MM.1S (cell line): Measurements from ENCODE around the gene DNAJC27.
A peak's percentile ranks its signal among the peaks of the same experiment; 100 is the strongest.

ENCODE experiments used
- DNase-seq: peaks from one replicate; pipeline ENCODE4 v3.0.0-alpha.2; 2015
- H2AFZ ChIP-seq: fragments of 300-600 bp; sonication (generic); 2 replicates; pipeline ENCODE4 v1.6.0; 2016; ENCODE audit warnings: antibody characterized with exemption, low read length
- H3F3A ChIP-seq: fragments of 300-600 bp; sonication (generic); 2 replicates; pipeline ENCODE4 v1.6.1; 2016; ENCODE audit warnings: mild to moderate bottlenecking, antibody characterized with exemption, low read length, moderate library complexity, mixed read lengths; ENCODE audit not compliant: insufficient read depth
- H3K27ac ChIP-seq: fragments of 300-600 bp; sonication (generic); 2 replicates; pipeline ENCODE4 v1.5.1; 2016; ENCODE audit warnings: mild to moderate bottlenecking, low read length
- H3K27me3 ChIP-seq: fragments of 300-600 bp; sonication (generic); replicated peaks from 2 replicates; pipeline ENCODE4 v1.6.0; 2016; ENCODE audit warnings: low read length; ENCODE audit not compliant: insufficient read depth
- H3K36me3 ChIP-seq: fragments of 300-600 bp; sonication (generic); replicated peaks from 2 replicates; pipeline ENCODE4 v1.6.1; 2016; ENCODE audit warnings: mild to moderate bottlenecking, low read length, mixed read lengths; ENCODE audit not compliant: insufficient read depth
- H3K4me1 ChIP-seq: fragments of 300-600 bp; sonication (generic); 2 replicates; pipeline ENCODE4 v1.6.1; 2016; ENCODE audit warnings: low read length, mixed read lengths
- H3K4me2 ChIP-seq: fragments of 300-600 bp; sonication (generic); 2 replicates; pipeline ENCODE4 v1.6.0; 2016; ENCODE audit warnings: low read depth, low read length
- H3K4me3 ChIP-seq: fragments of 300-600 bp; sonication (generic); 2 replicates; pipeline ENCODE4 v1.5.1; 2016; ENCODE audit warnings: low read length, mixed read lengths
- H3K79me2 ChIP-seq: fragments of 300-600 bp; sonication (generic); 2 replicates; pipeline ENCODE4 v1.6.1; 2016; ENCODE audit warnings: mixed run types, low read length, mixed read lengths
- H3K9ac ChIP-seq: fragments of 300-600 bp; sonication (generic); 2 replicates; pipeline ENCODE4 v1.6.1; 2016; ENCODE audit warnings: low read length, mixed read lengths
- H3K9me2 ChIP-seq: fragments of 300-600 bp; sonication (generic); replicated peaks from 2 replicates; pipeline ENCODE4 v1.6.1; 2016; ENCODE audit warnings: mild to moderate bottlenecking, low read length, mixed read lengths; ENCODE audit not compliant: insufficient read depth
- H3K9me3 ChIP-seq: fragments of 300-600 bp; sonication (generic); replicated peaks from 2 replicates; pipeline ENCODE4 v1.6.1; 2016; ENCODE audit warnings: mild to moderate bottlenecking, low read length, mixed read lengths; ENCODE audit not compliant: insufficient read depth
- H4K20me1 ChIP-seq: fragments of 300-600 bp; sonication (generic); 2 replicates; pipeline ENCODE4 v1.6.1; 2016; ENCODE audit warnings: mild to moderate bottlenecking, low read length, moderate library complexity, mixed read lengths; ENCODE audit not compliant: insufficient read depth
- EZH2 ChIP-seq: fragments of 300-600 bp; sonication (generic); optimal IDR thresholded peaks from 2 replicates; pipeline ENCODE3; 2017; ENCODE audit warnings: low read depth, mild to moderate bottlenecking, antibody characterized with exemption, low read length, mixed read lengths
- EZH2phosphoT487 ChIP-seq: fragments of 300-600 bp; sonication (generic); IDR thresholded peaks from 2 replicates; pipeline ENCODE4 v1.6.1; 2018; ENCODE audit warnings: antibody characterized with exemption, low read length
- TF ChIP-seq, protein P1 (sequence below): fragments of 300-600 bp; sonication (generic); IDR thresholded peaks from 2 replicates; pipeline ENCODE4 v1.5.1; 2016; ENCODE audit warnings: antibody characterized with exemption, low read length, mixed read lengths

Gene DNAJC27

GRCh38 chr2:24922556-24922955 is 49.2 kb downstream of the DNAJC27 start:
- Histone ChIP-seq H3K27me3 (no peaks in the 10 kb centered on the region), H3K79me2 (peaks cover 20% of the 10 kb centered on the region), H3K9me2 (no peaks in the 10 kb centered on the region), H3K4me3 (no peak overlapping the region), H3K4me2 (no peak overlapping the region), H3K27ac (no peak overlapping the region), H3F3A (peaks cover 14% of the 10 kb centered on the region), H3K9ac (no peak overlapping the region), H3K9me3 (no peaks in the 10 kb centered on the region), H3K36me3 (no peaks in the 10 kb centered on the region; the same call in 1 of the 2 replicates), H4K20me1 (peaks cover 9% of the 10 kb centered on the region; the same call in 1 of the 2 replicates), H2AFZ (no peak overlapping the region), H3K4me1 (peaks cover 14% of the 10 kb centered on the region)
- DNase-seq = no peak
- TF ChIP-seq EZH2 (no peak), EZH2phosphoT487 (no peak)
- TF ChIP-seq, protein P1, sequence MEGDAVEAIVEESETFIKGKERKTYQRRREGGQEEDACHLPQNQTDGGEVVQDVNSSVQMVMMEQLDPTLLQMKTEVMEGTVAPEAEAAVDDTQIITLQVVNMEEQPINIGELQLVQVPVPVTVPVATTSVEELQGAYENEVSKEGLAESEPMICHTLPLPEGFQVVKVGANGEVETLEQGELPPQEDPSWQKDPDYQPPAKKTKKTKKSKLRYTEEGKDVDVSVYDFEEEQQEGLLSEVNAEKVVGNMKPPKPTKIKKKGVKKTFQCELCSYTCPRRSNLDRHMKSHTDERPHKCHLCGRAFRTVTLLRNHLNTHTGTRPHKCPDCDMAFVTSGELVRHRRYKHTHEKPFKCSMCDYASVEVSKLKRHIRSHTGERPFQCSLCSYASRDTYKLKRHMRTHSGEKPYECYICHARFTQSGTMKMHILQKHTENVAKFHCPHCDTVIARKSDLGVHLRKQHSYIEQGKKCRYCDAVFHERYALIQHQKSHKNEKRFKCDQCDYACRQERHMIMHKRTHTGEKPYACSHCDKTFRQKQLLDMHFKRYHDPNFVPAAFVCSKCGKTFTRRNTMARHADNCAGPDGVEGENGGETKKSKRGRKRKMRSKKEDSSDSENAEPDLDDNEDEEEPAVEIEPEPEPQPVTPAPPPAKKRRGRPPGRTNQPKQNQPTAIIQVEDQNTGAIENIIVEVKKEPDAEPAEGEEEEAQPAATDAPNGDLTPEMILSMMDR = no peak

DNA sequence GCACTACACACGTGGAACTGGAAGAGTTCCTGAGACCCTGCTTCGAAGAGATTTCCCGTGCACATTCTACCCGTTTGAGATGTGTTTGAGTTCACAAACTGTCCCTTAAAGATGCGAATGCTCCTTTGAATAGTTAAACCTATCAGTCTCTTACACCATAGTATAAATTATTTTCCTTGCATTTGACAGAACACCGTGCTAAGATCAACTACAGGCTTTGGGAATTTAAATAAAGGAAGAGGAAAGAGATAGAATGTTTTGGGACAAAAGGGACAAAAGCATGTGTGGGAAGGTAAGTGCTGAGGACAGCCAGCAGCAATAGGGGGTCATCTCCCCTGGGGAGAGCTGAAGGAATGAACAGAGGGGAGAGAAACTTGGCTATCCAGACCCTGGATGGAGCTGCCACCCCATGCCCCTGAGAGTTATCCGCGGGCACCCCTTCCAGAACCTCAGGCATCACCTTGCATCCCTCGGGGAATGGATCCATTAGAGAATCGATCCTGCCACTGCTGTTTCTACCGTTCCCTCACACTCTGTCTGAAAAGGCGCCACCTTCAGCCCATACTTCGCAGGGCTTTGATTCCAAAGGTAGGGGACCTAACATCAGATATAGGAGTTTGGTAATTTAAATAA is 50.8 kb downstream of the DNAJC27 start:
- peak overlapping the region; percentile 56 for H3K9ac ChIP-seq
- H4K20me1 ChIP-seq = peaks cover 14% of the 10 kb centered on the region; the same call in 1 of the 2 replicates
- peak; percentile 58 for DNase-seq
- H3K36me3 ChIP-seq = no peaks in the 10 kb centered on the region; the same call in none of the 2 replicates
- TF ChIP-seq, protein P1 = peak; percentile 65
- no peak for TF ChIP-seq EZH2phosphoT487
- no peaks in the 10 kb centered on the region for H3K9me2 ChIP-seq
- H3K27ac ChIP-seq = peak overlapping the region; percentile 26; the same call in 1 of the 2 replicates
- no peaks in the 10 kb centered on the region for H3K9me3 ChIP-seq
- peak overlapping the region; percentile 68 for H3K4me3 ChIP-seq
- H2AFZ ChIP-seq = peak overlapping the region; percentile 85
- H3F3A ChIP-seq = peaks cover 14% of the 10 kb centered on the region
- H3K27me3 ChIP-seq = no peaks in the 10 kb centered on the region
- peaks cover 16% of the 10 kb centered on the region for H3K4me1 ChIP-seq
- H3K4me2 ChIP-seq = peak overlapping the region; percentile 72
- H3K79me2 ChIP-seq = peaks cover 36% of the 10 kb centered on the region

GRCh38 chr2:24920098-24920808 is 51.5 kb downstream of the DNAJC27 start, which contains the start of gene ADCY3:
Gene ADCY3 (minus strand): TSS chr2:24920237. CDS start chr2:24918987, 1,250 bp downstream.
- peaks cover 16% of the 10 kb centered on the region for H3K4me1 ChIP-seq
- no peak for TF ChIP-seq EZH2
- TF ChIP-seq, protein P1 = no peak
- TF ChIP-seq EZH2phosphoT487 = no peak
- DNase-seq = peak; percentile 91
- no peaks in the 10 kb centered on the region; the same call in none of the 2 replicates for H3K36me3 ChIP-seq
- no peaks in the 10 kb centered on the region for H3K9me2 ChIP-seq
- H3K27ac ChIP-seq = peak within 1 kb of the TSS; percentile 60; the same call in 1 of the 2 replicates
- peaks cover 14% of the 10 kb centered on the region for H3F3A ChIP-seq
- peaks cover 14% of the 10 kb centered on the region; the same call in 1 of the 2 replicates for H4K20me1 ChIP-seq
- H3K9me3 ChIP-seq = no peaks in the 10 kb centered on the region
- peak within 1 kb of the TSS; percentile 77 for H3K9ac ChIP-seq
- H3K4me2 ChIP-seq = peak within 1 kb of the TSS; percentile 96
- H3K4me3 ChIP-seq = peak within 1 kb of the TSS; percentile 75
- peak within 1 kb of the TSS; percentile 85 for H2AFZ ChIP-seq
- H3K27me3 ChIP-seq = no peaks in the 10 kb centered on the region
- H3K79me2 ChIP-seq = peaks cover 43% of the 10 kb centered on the region
